HAP-1 (cell line): ENCODE results near the gene DDHD1.
A peak's percentile ranks its signal among the peaks of the same experiment; 100 is the strongest.

Experiments
- DNase-seq, 2 experiments: peaks; one replicate each; pipeline ENCODE4 v3.0.0-alpha.2; 2016 to 2020; ENCODE audit warnings: low spot score in 2 of 2
- H3K27me3 ChIP-seq: fragments of 250-450 bp; sonication (Bioruptor Pico); 2 replicates; pipeline ENCODE4 v1.5.1; 2020; ENCODE audit warnings: low read depth, mild to moderate bottlenecking, moderate library complexity
- H3K36me3 ChIP-seq: fragments of 250-450 bp; sonication (Bioruptor Pico); replicated peaks from 2 replicates; pipeline ENCODE4 v1.5.1; 2020; ENCODE audit warnings: mild to moderate bottlenecking
- H3K4me1 ChIP-seq: fragments of 250-450 bp; sonication (Bioruptor Pico); 2 replicates; pipeline ENCODE4 v1.5.1; 2020; ENCODE audit warnings: mild to moderate bottlenecking
- H3K4me3 ChIP-seq: fragments of 250-450 bp; sonication (Bioruptor Pico); 2 replicates; pipeline ENCODE4 v1.5.1; 2020; ENCODE audit warnings: mild to moderate bottlenecking, moderate library complexity
- H3K9me3 ChIP-seq: fragments of 250-450 bp; sonication (Bioruptor Pico); 2 replicates; pipeline ENCODE4 v1.5.1; 2020; ENCODE audit warnings: mild to moderate bottlenecking, moderate library complexity
- in situ Hi-C: fragments of 300-500 bp; cut with MboI; formaldehyde crosslinking; loops from 3 replicates; pipeline ENCODE4 v1.14.3; 2020; ENCODE audit warnings: low sequenced_read_pairs, inconsistent platforms, mixed read lengths

DDHD1 gene

GRCh38 chr14:53175375-53175774 lies 22.3 kb upstream of the DDHD1 start:
- Histone ChIP-seq H3K27me3 (peaks cover 5% of the 10 kb centered on the region), H3K9me3 (no peaks in the 10 kb centered on the region), H3K4me3 (no peak overlapping the region), H3K4me1 (no peaks in the 10 kb centered on the region), H3K36me3 (no peaks in the 10 kb centered on the region)
- in situ Hi-C loops, result no loop called here
- no peak for DNase-seq

- in situ Hi-C loops, result no loop called here
- no peaks in the 10 kb centered on the region for H3K9me3 ChIP-seq
- no peaks in the 10 kb centered on the region for H3K4me1 ChIP-seq
- no peak for DNase-seq
- H3K36me3 ChIP-seq, result no peaks in the 10 kb centered on the region
- H3K27me3 ChIP-seq, result peaks cover 2% of the 10 kb centered on the region; the same call in 1 of the 2 replicates
- no peak overlapping the region for H3K4me3 ChIP-seq
Measured at GRCh38 chr14:53174918-53175317, 21.8 kb upstream of the DDHD1 start.

GRCh38 chr14:53168786-53169185 lies 15.7 kb upstream of the DDHD1 start:
- DNase-seq, result no peak
- no peaks in the 10 kb centered on the region for H3K27me3 ChIP-seq
- in situ Hi-C loops, result no loop called here
- no peaks in the 10 kb centered on the region for H3K4me1 ChIP-seq
- H3K4me3 ChIP-seq, result no peak overlapping the region
- H3K36me3 ChIP-seq, result no peaks in the 10 kb centered on the region
- no peaks in the 10 kb centered on the region for H3K9me3 ChIP-seq

GRCh38 chr14:53167602-53168328 lies 14.6 kb upstream of the DDHD1 start:
- H3K4me3 ChIP-seq, result no peak overlapping the region
- DNase-seq, result no peak
- no peaks in the 10 kb centered on the region for H3K36me3 ChIP-seq
- H3K9me3 ChIP-seq, result no peaks in the 10 kb centered on the region
- no peaks in the 10 kb centered on the region for H3K4me1 ChIP-seq
- H3K27me3 ChIP-seq, result no peaks in the 10 kb centered on the region
- in situ Hi-C loops, result no loop called here

GRCh38 chr14:53161758-53162435 lies 8.8 kb upstream of the DDHD1 start:
- Histone ChIP-seq H3K36me3 (no peaks in the 10 kb centered on the region), H3K27me3 (no peaks in the 10 kb centered on the region), H3K4me3 (no peak overlapping the region), H3K4me1 (no peaks in the 10 kb centered on the region), H3K9me3 (no peaks in the 10 kb centered on the region)
- DNase-seq, result no peak
- in situ Hi-C loops, result no loop called here

- in situ Hi-C loops, result no loop called here
- Histone ChIP-seq H3K9me3 (no peaks in the 10 kb centered on the region), H3K4me3 (no peak overlapping the region), H3K27me3 (no peaks in the 10 kb centered on the region), H3K36me3 (no peaks in the 10 kb centered on the region; the same call in 1 of the 2 replicates), H3K4me1 (peaks cover under 1% of the 10 kb centered on the region; the same call in 1 of the 2 replicates)
- DNase-seq, result no peak
Measured at GRCh38 chr14:53156238-53156637, 3.1 kb upstream of the DDHD1 start.

- H3K4me1 ChIP-seq, result peaks cover 17% of the 10 kb centered on the region; the same call in 1 of the 2 replicates
- H3K9me3 ChIP-seq, result no peaks in the 10 kb centered on the region
- H3K4me3 ChIP-seq, result peak overlapping the region; percentile 76
- in situ Hi-C loops, result no loop called here
- no peak for DNase-seq
- no peaks in the 10 kb centered on the region; the same call in 1 of the 2 replicates for H3K36me3 ChIP-seq
- H3K27me3 ChIP-seq, result no peaks in the 10 kb centered on the region
Measured at GRCh38 chr14:53153702-53154112, 584 bp upstream of the DDHD1 start.

- no peaks in the 10 kb centered on the region; the same call in 1 of the 2 replicates for H3K36me3 ChIP-seq
- H3K4me3 ChIP-seq, result peak overlapping the region; percentile 76
- DNase-seq, result peak in 1 of 2 experiments; percentile 46
- in situ Hi-C loops, result no loop called here
- peaks cover 17% of the 10 kb centered on the region; the same call in 1 of the 2 replicates for H3K4me1 ChIP-seq
- no peaks in the 10 kb centered on the region for H3K9me3 ChIP-seq
- H3K27me3 ChIP-seq, result no peaks in the 10 kb centered on the region
Measured at GRCh38 chr14:53152184-53152886, 788 bp downstream of the DDHD1 start.

- H3K27me3 ChIP-seq, result no peaks in the 10 kb centered on the region
- peak overlapping the region; percentile 76 for H3K4me3 ChIP-seq
- in situ Hi-C loops, result no loop called here
- peaks cover 17% of the 10 kb centered on the region; the same call in 1 of the 2 replicates for H3K4me1 ChIP-seq
- peak; percentile 31 to 65 for DNase-seq
- no peaks in the 10 kb centered on the region for H3K9me3 ChIP-seq
- H3K36me3 ChIP-seq, result no peaks in the 10 kb centered on the region; the same call in 1 of the 2 replicates
Measured at GRCh38 chr14:53151523-53152183, 1.5 kb downstream of the DDHD1 start.

GRCh38 chr14:53149668-53150316 lies 3.3 kb downstream of the DDHD1 start:
- Histone ChIP-seq H3K4me3 (no peak overlapping the region; the same call in 1 of the 2 replicates), H3K4me1 (peaks cover 17% of the 10 kb centered on the region; the same call in 1 of the 2 replicates)
- in situ Hi-C loops, result no loop called here

GRCh38 chr14:53148671-53149070 lies 4.5 kb downstream of the DDHD1 start:
- Histone ChIP-seq H3K9me3 (no peaks in the 10 kb centered on the region), H3K36me3 (no peaks in the 10 kb centered on the region; the same call in 1 of the 2 replicates), H3K4me3 (no peak overlapping the region), H3K27me3 (no peaks in the 10 kb centered on the region), H3K4me1 (peaks cover 17% of the 10 kb centered on the region; the same call in 1 of the 2 replicates)
- DNase-seq, result no peak
- in situ Hi-C loops, result no loop called here

More at GRCh38 chr14:53149668-53150316, 3.3 kb downstream of the DDHD1 start:
- no peaks in the 10 kb centered on the region for H3K27me3 ChIP-seq
- no peak for DNase-seq
- H3K36me3 ChIP-seq, result no peaks in the 10 kb centered on the region; the same call in 1 of the 2 replicates
- H3K9me3 ChIP-seq, result no peaks in the 10 kb centered on the region

GRCh38 chr14:53147893-53148292 lies 5.2 kb downstream of the DDHD1 start:
- Histone ChIP-seq H3K36me3 (no peaks in the 10 kb centered on the region; the same call in 1 of the 2 replicates), H3K27me3 (no peaks in the 10 kb centered on the region), H3K4me1 (peaks cover 17% of the 10 kb centered on the region; the same call in 1 of the 2 replicates), H3K9me3 (no peaks in the 10 kb centered on the region), H3K4me3 (no peak overlapping the region)
- in situ Hi-C loops, result no loop called here
- DNase-seq, result no peak

- H3K9me3 ChIP-seq, result no peaks in the 10 kb centered on the region
- DNase-seq, result no peak
- no peaks in the 10 kb centered on the region for H3K27me3 ChIP-seq
- H3K4me3 ChIP-seq, result no peak overlapping the region
- H3K4me1 ChIP-seq, result peaks cover 17% of the 10 kb centered on the region; the same call in 1 of the 2 replicates
- H3K36me3 ChIP-seq, result no peaks in the 10 kb centered on the region; the same call in 1 of the 2 replicates
- in situ Hi-C loops, result no loop called here
Measured at GRCh38 chr14:53147208-53147607, 5.9 kb downstream of the DDHD1 start.
